Stomach smooth muscle (tissue), 2 donors: ENCODE measurements around the gene PON2.

ENCODE experiments used
- H3K27ac ChIP-seq: one replicate; pipeline ENCODE4 v1.7.0; 2013; ENCODE audit warnings: mild to moderate bottlenecking, low read length, inconsistent platforms
- H3K27me3 ChIP-seq, 2 donors: one replicate each; pipeline ENCODE4 v1.7.0; 2013; ENCODE audit warnings: low read length in 2 of 2; ENCODE audit not compliant: insufficient read depth in 2 of 2, control insufficient read depth in 1 of 2
- H3K36me3 ChIP-seq, 2 donors: one replicate each; pipeline ENCODE4 v1.7.0; 2013; ENCODE audit warnings: low read length in 2 of 2; ENCODE audit not compliant: control insufficient read depth in 2 of 2, insufficient read depth in 2 of 2
- H3K4me1 ChIP-seq: one replicate; pipeline ENCODE4 v1.7.0; 2013; ENCODE audit warnings: low read length; ENCODE audit not compliant: control insufficient read depth, insufficient read depth
- H3K4me3 ChIP-seq, 2 donors: one replicate each; pipeline ENCODE4 v1.7.0; 2013; ENCODE audit warnings: low read length in 2 of 2
- H3K9ac ChIP-seq, 2 donors: one replicate each; pipeline ENCODE4 v1.7.0; 2013; ENCODE audit warnings: low read length in 2 of 2, mild to moderate bottlenecking in 1 of 2
- H3K9me3 ChIP-seq, 2 donors: one replicate each; pipeline ENCODE4 v1.7.0; 2013; ENCODE audit warnings: low read length in 2 of 2; ENCODE audit not compliant: control insufficient read depth in 2 of 2
- donor health status: healthy.
- donor health status: Pancreatic carcinoma.

Gene PON2

GRCh38 chr7:95425694-95426093 lies 9.1 kb downstream of the PON2 start:
- H3K4me3 ChIP-seq = no peak overlapping the region
- H3K27me3 ChIP-seq = no peaks in the 10 kb centered on the region
- no peak overlapping the region for H3K27ac ChIP-seq
- H3K36me3 ChIP-seq = peaks cover 0 to 6% of the 10 kb centered on the region in 2 donors
- H3K4me1 ChIP-seq = no peaks in the 10 kb centered on the region
- H3K9me3 ChIP-seq = no peaks in the 10 kb centered on the region
- H3K9ac ChIP-seq = no peak overlapping the region

- no peaks in the 10 kb centered on the region for H3K9me3 ChIP-seq
Measured at GRCh38 chr7:95424716-95425115, 10.1 kb downstream of the PON2 start.

GRCh38 chr7:95421847-95422444 lies 12.9 kb downstream of the PON2 start:
- Histone ChIP-seq H3K4me1 (no peaks in the 10 kb centered on the region), H3K27ac (no peak overlapping the region), H3K36me3 (peaks cover 0 to 6% of the 10 kb centered on the region in 2 donors), H3K27me3 (no peaks in the 10 kb centered on the region), H3K4me3 (no peak overlapping the region), H3K9me3 (no peaks in the 10 kb centered on the region), H3K9ac (no peak overlapping the region)

More at GRCh38 chr7:95424716-95425115, 10.1 kb downstream of the PON2 start:
- no peaks in the 10 kb centered on the region for H3K4me1 ChIP-seq
- H3K4me3 ChIP-seq = no peak overlapping the region
- H3K9ac ChIP-seq = no peak overlapping the region
- no peaks in the 10 kb centered on the region for H3K27me3 ChIP-seq
- no peak overlapping the region for H3K27ac ChIP-seq
- peaks cover 0 to 6% of the 10 kb centered on the region in 2 donors for H3K36me3 ChIP-seq

GRCh38 chr7:95421000-95421846 lies 13.6 kb downstream of the PON2 start:
- Histone ChIP-seq H3K27me3 (no peaks in the 10 kb centered on the region), H3K9me3 (no peaks in the 10 kb centered on the region), H3K36me3 (peaks cover 0 to 6% of the 10 kb centered on the region in 2 donors), H3K27ac (no peak overlapping the region), H3K4me3 (no peak overlapping the region), H3K9ac (no peak overlapping the region), H3K4me1 (no peaks in the 10 kb centered on the region)

GRCh38 chr7:95412075-95412474 lies 22.8 kb downstream of the PON2 start:
- Histone ChIP-seq H3K4me3 (no peak overlapping the region), H3K9ac (no peak overlapping the region), H3K36me3 (peaks cover 7 to 15% of the 10 kb centered on the region in 2 donors), H3K27ac (no peak overlapping the region), H3K9me3 (no peaks in the 10 kb centered on the region), H3K27me3 (no peaks in the 10 kb centered on the region), H3K4me1 (no peaks in the 10 kb centered on the region)

- H3K9me3 ChIP-seq = no peaks in the 10 kb centered on the region
- no peak overlapping the region for H3K27ac ChIP-seq
- peaks cover 7 to 16% of the 10 kb centered on the region in 2 donors for H3K36me3 ChIP-seq
- no peak overlapping the region for H3K4me3 ChIP-seq
- H3K9ac ChIP-seq = no peak overlapping the region
- no peaks in the 10 kb centered on the region for H3K4me1 ChIP-seq
- H3K27me3 ChIP-seq = no peaks in the 10 kb centered on the region
Measured at GRCh38 chr7:95411666-95412065, 23.2 kb downstream of the PON2 start.

- Histone ChIP-seq H3K4me1 (no peaks in the 10 kb centered on the region), H3K36me3 (peaks cover 7 to 18% of the 10 kb centered on the region in 2 donors), H3K4me3 (no peak overlapping the region), H3K27me3 (no peaks in the 10 kb centered on the region), H3K9me3 (no peaks in the 10 kb centered on the region), H3K9ac (no peak overlapping the region), H3K27ac (no peak overlapping the region)
Measured at GRCh38 chr7:95411036-95411435, 23.8 kb downstream of the PON2 start.

- H3K9ac ChIP-seq = no peak overlapping the region
- H3K27ac ChIP-seq = no peak overlapping the region
- H3K4me1 ChIP-seq = no peaks in the 10 kb centered on the region
- no peaks in the 10 kb centered on the region for H3K27me3 ChIP-seq
- H3K9me3 ChIP-seq = no peaks in the 10 kb centered on the region
- H3K36me3 ChIP-seq = peaks cover 9 to 28% of the 10 kb centered on the region in 2 donors
- H3K4me3 ChIP-seq = no peak overlapping the region
Measured at GRCh38 chr7:95407751-95408150, 27.1 kb downstream of the PON2 start.

- H3K36me3 ChIP-seq = peaks cover 6 to 19% of the 10 kb centered on the region in 2 donors
Measured at GRCh38 chr7:95405800-95406199, 29.0 kb downstream of the PON2 start.

GRCh38 chr7:95405208-95405607 lies 29.6 kb downstream of the PON2 start:
- Histone ChIP-seq H3K36me3 (peaks cover 6 to 16% of the 10 kb centered on the region in 2 donors), H3K27ac (no peak overlapping the region), H3K27me3 (no peaks in the 10 kb centered on the region)

More at GRCh38 chr7:95405800-95406199, 29.0 kb downstream of the PON2 start:
- no peak overlapping the region for H3K9ac ChIP-seq
- no peak overlapping the region for H3K27ac ChIP-seq
- H3K27me3 ChIP-seq = no peaks in the 10 kb centered on the region
- no peaks in the 10 kb centered on the region for H3K4me1 ChIP-seq
- H3K9me3 ChIP-seq = no peaks in the 10 kb centered on the region
- H3K4me3 ChIP-seq = no peak overlapping the region

More at GRCh38 chr7:95405208-95405607, 29.6 kb downstream of the PON2 start:
- H3K9me3 ChIP-seq = no peaks in the 10 kb centered on the region
- no peak overlapping the region for H3K4me3 ChIP-seq
- H3K4me1 ChIP-seq = no peaks in the 10 kb centered on the region
- H3K9ac ChIP-seq = no peak overlapping the region
